IPS-18c (cell line): Measurements from ENCODE around the gene TPCN2.

ENCODE experiments used
- H3K4me3 ChIP-seq: 2 replicates; pipeline ENCODE4 v1.7.0; 2013; ENCODE audit warnings: low read depth, mild to moderate bottlenecking, low read length, moderate library complexity; ENCODE audit not compliant: insufficient read depth
- H3K9me3 ChIP-seq: one replicate; pipeline ENCODE4 v1.6.1; 2013; ENCODE audit warnings: mild to moderate bottlenecking, low read length, moderate library complexity; ENCODE audit not compliant: control insufficient read depth, insufficient read depth

The TPCN2 gene

DNA sequence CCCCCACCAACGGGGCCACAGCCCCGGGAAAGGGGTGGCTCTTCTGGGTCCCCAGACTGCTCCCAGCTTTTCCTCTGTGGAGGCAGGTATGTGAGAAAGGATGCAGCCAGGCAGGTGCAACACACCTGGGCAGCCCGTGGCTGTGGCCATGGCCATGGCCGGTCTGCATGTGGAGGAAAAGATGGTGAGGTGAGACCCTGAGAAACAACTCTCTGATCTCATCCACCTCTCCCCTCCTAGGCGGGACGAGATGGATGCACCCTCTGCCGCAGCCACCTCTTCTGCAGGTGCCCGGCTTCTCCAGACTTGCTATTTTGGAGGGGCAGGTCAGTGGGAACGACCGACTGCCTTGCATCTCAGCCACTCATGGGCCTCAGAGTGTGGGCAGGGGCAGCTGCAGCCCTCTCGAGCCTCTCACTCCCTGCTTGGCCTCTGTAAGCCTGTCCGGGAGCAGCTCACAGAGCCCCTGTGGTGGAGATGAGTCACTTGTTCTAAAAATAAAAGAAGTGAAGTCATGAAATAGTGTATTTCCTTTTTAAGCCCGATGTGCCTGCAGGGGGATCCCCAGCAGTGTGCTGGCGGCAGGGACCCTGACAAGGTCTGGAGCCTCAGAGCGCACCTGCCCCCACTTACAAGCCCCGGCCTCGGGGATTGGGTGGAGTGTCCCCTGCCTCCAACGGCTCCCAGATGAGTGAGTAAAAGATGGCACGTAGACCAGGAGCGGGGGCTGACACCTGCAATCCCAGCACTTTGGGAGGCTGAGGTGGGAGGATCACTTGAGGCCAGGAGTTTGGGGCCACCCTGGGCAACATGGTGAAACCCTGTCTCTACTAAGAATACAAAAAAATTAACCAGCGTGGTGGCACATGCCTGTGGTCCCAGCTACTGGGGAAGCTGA, 117.7 kb downstream of the TPCN2 start:
- no peak overlapping the region for H3K4me3 ChIP-seq
- peaks cover 4% of the 10 kb centered on the region for H3K9me3 ChIP-seq

- Histone ChIP-seq H3K4me3 (no peak overlapping the region), H3K9me3 (peaks cover 5% of the 10 kb centered on the region)
These were observed 118.6 kb downstream of the TPCN2 start for GRCh38 chr11:69167130-69167915.

DNA sequence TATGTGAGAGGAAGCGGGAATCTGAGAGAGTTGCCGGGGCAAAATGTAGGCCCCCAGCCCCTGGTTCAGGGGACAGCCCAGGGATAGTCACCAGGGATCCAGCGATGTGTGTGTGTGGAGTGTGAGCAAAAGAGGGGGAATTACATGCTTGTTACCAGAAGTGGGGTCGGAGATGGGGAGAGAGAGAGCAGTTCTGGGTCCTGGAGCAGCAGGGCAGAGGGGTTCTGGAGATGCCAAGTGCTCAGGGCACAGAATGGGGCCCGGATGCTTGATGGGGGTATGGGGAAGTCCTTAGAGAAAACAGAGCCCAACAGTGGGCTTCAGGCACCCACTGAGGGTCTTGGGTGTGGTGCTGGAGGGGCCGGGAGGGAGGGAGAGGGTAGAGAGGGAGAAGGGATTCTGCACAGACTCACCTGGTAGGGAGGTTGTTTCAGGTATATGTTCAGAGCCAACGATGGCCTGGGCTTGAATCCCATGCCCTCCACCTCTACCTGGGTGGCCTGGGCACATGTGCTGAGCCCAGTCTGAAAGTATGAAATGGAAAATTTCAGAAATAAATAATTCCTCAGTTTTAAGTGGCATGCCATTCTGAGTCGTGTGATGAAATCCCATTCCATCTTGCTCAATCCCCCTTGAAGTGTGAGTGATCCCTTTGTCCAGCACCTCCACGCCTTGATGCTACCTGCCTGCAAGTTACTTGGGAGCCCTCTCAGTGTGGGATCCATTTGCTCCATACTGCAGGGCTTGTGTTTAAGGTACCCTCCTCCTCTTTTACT, 119.4 kb downstream of the TPCN2 start:
- Histone ChIP-seq H3K9me3 (peaks cover 5% of the 10 kb centered on the region), H3K4me3 (no peak overlapping the region)

DNA sequence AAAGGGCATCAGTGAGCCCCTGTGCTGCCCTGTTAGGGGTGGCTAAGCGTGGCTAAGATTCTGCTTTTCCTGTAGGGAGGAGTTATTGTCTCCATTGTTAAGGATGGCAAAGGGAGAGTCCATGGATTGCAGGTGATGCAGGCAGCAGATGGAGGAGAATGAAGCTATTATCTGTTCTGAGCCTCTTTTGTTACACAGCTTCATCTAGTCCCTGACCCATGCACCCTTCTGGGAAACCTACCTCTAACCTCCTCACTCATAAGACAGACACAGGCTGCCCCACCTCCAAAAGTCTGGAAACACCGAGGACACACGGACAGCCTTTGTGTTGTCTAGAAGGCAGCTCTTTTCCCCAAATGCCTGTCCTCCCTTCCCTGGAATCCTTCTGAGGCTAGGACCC, 120.7 kb downstream of the TPCN2 start:
- peaks cover 5% of the 10 kb centered on the region for H3K9me3 ChIP-seq
- no peak overlapping the region for H3K4me3 ChIP-seq

- Histone ChIP-seq H3K9me3 (peaks cover 5% of the 10 kb centered on the region), H3K4me3 (no peak overlapping the region)
These were observed 122.0 kb downstream of the TPCN2 start for GRCh38 chr11:69170704-69171103.

DNA sequence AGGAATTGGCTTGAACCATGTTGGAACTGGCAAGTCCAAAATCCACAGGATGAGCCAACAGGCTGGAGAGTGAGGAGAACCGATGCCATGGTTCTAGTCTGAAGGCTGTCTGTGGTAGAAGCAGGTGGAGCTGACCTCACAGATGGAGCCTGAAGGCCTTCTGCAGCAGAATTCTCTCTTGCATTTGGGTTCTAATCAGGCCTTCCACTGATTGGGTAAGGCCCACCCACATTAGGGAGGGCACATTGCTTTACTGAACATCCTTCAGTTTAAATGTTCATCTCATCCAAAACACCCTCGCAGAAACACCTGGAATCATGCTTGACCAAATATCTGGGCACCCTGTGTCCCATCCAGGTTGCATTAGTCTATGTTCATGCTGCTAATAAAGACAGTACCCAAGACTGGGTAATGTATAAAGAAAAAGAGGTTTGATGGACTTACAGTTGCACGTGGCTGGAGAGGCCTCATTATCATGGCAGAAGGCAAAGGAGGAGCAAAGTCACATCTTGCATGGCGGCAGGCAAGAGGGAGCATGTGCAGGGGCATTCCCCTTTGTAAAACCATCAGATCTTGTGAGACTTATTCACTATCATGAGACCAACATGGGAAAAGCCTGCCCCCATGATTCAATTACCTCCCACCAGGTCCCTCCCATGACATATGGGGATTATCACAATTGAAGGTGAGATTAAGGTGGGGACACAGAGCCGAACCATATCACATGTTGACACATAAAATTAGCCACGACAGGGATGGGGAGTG, 122.9 kb downstream of the TPCN2 start:
- H3K9me3 ChIP-seq: peaks cover 5% of the 10 kb centered on the region
- no peak overlapping the region for H3K4me3 ChIP-seq

DNA sequence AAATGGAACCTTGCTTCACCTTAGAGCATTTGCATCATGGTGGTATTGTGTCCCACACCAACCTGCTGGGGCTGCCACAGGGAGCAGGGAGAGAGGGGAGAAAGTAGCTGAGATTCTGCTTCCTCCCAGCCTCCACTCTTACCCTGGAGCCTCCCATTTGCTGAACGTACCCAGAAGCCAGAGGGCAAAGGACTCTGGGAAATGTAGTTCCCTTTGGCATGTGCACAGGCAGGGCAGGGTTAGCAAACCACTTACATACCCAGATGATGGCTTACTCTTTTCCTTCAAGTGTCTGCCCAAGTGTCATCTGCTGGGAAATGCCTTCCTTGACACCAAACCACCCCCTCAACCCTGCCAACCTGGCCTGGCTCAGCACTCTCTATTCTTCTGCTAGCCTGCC, 123.9 kb downstream of the TPCN2 start:
- Histone ChIP-seq H3K9me3 (peaks cover 5% of the 10 kb centered on the region), H3K4me3 (no peak overlapping the region)

- Histone ChIP-seq H3K4me3 (no peak overlapping the region), H3K9me3 (peaks cover 5% of the 10 kb centered on the region)
These were observed 124.6 kb downstream of the TPCN2 start for GRCh38 chr11:69173331-69173730.

- Histone ChIP-seq H3K4me3 (no peak overlapping the region), H3K9me3 (peaks cover 5% of the 10 kb centered on the region)
These were observed 125.3 kb downstream of the TPCN2 start for GRCh38 chr11:69173925-69174581.

DNA sequence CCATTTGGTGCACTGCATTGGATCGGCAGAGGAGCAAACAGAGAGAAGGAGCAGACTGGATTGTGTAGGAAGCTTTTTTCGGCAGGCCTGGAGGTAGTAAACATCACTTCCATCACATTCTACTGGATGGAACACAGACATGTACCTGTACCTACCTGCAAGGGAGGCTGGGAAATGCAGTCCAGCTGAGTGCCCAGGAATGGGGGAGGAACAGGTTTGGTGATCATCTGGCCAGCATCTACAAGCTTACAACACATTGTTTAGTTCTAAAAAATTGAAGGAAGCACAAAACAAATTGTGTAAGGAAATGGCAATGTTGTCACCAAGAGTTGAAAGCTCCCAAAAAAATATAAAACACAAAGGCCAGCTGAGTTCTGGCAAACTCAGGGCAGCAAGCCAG, 126.1 kb downstream of the TPCN2 start:
- peaks cover 5% of the 10 kb centered on the region for H3K9me3 ChIP-seq

DNA sequence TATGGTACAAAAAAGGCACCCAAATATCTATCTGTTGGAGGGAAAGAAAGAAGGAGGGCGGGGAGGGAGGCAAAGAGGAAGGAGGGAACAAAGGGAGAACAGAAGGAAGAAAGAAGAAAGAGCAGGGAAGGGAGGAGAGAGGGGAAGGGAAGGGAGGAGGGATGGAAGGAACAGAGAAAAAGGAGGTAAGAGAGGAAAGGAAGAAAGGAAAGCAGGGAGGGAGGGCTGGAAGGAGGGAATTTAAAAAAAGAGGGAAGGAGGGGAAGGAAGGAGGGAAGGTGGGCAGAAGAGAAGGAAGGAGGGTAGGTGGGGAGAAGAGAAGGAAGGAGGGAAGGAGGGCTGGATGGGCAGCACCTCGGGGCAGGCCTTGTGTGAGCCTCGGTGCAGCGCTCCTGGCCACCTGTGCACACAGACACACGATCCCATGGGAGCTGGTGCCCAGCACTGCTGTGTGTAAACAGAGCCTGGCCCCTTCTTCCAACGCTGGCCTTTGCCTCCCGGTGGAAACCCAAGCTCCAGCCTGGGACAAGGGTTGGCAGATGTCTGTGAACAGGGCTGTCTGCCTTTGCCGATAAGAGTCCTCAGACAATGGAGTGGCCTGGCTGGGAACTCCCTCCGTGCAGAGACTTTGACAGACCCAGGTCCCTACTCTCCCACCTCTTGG, 130.2 kb downstream of the TPCN2 start:
- Histone ChIP-seq H3K9me3 (no peaks in the 10 kb centered on the region), H3K4me3 (no peak overlapping the region)

More for the DNA sequence above, 126.1 kb downstream of the TPCN2 start:
- H3K4me3 ChIP-seq: no peak overlapping the region

- no peaks in the 10 kb centered on the region for H3K9me3 ChIP-seq
- no peak overlapping the region for H3K4me3 ChIP-seq
These were observed 131.5 kb downstream of the TPCN2 start for GRCh38 chr11:69180226-69180625.

DNA sequence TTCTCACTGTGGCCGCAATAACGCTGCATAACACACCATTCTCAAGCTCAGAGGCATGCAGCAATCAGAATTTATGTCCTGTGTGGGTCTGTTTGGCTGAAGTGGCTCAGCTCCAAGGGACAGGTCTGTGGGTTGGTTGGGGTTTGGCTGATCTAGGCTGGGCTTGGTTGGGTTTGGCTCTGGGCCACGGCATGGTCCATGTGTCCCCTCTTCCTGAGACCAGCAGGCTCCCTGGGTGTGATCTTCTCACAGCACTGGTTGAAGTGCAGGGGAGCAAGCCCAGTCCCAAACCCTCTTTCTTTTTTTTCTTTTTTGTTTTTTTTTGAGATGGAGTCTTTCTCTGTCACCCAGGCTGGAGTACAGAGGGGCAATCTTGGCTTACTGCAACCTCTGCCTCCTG, 132.0 kb downstream of the TPCN2 start:
- no peak overlapping the region for H3K4me3 ChIP-seq
- no peaks in the 10 kb centered on the region for H3K9me3 ChIP-seq

GRCh38 chr11:69183613-69184012, 134.9 kb downstream of the TPCN2 start:
- no peaks in the 10 kb centered on the region for H3K9me3 ChIP-seq
- no peak overlapping the region for H3K4me3 ChIP-seq
